ENCODE data around the gene CNTLN. TPM values are rescaled to one million over a fixed set of nuclear protein-coding genes. Genes with fewer than 3 reads are reported as not detected.
A peak's percentile ranks its signal among the peaks of the same experiment; 100 is the strongest.

Gene CNTLN
- total and polyA plus RNA-seq, 9 of the 15 experiments (the other 6 are each of a cell fraction or from before 2014, with no cell fraction given), result 0.08 TPM; not detected in 8

DNA sequence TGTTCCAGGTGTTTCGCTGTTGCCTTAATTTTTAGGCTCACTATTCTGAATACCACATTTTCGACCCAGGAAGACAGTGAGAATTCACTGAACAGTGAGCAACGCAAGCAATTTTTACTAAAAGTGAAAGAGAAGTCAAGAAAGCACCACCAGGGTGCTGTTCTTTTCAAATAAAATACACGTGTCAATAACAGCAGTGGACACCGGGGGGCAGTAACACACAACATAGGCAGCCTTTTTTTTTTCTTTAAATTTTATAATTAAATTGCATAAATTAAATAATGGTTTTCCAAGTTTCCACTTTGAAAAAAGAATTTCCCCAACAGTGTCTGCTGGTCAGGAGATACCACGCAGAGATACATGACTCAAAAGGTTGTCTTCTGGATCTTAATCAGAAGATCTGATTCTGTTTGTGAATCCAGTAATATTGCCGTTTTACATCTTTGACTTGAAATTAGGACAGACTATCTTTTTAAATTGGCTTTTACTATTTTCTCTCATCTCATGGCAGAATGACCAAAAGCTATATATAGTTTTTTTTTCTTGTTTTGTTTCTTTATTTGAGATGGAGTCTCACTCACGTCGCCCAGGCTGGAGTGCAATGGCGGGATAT, 396.9 kb downstream of the CNTLN start:
- H3K27me3 ChIP-seq (ENCODE audit: control insufficient read depth in 2 of 2, insufficient read depth in 2 of 2, low read length in 2 of 2), result no peaks in the 10 kb centered on the region
- peak; percentile 8 to 35 (median 24) for DNase-seq (ENCODE audit: extremely low read depth in 1 of 4, low spot score in 3 of 4)
- intact Hi-C loops (cut with micrococcal nuclease) (loop anchor here (10.0 kb wide), 1 partner anchor 273 kb away; no protein-coding TSS in a partner anchor), in situ Hi-C loops (cut with MboI) (loop anchor here (25.0 kb wide), 1 partner anchor 1931 kb away; no protein-coding TSS in a partner anchor)
- H3K9me3 ChIP-seq (replicated peaks; ENCODE audit: control insufficient read depth, insufficient read depth, low read depth, low read length), result no peaks in the 10 kb centered on the region
- BruUV-seq (replicated peaks), result no TSS peak
- H3K4me2 ChIP-seq (ENCODE audit: insufficient read depth, low read length), result no peak overlapping the region
- WGBS (ENCODE audit: insufficient coverage, low coverage, missing lambda C conversion rate), result 1% methylated on average over 10 of the region's 10 CpGs
- no peak for TF ChIP-seq YBX1 (IDR thresholded peaks at IDR 0.05)
- TF ChIP-seq, protein P1, sequence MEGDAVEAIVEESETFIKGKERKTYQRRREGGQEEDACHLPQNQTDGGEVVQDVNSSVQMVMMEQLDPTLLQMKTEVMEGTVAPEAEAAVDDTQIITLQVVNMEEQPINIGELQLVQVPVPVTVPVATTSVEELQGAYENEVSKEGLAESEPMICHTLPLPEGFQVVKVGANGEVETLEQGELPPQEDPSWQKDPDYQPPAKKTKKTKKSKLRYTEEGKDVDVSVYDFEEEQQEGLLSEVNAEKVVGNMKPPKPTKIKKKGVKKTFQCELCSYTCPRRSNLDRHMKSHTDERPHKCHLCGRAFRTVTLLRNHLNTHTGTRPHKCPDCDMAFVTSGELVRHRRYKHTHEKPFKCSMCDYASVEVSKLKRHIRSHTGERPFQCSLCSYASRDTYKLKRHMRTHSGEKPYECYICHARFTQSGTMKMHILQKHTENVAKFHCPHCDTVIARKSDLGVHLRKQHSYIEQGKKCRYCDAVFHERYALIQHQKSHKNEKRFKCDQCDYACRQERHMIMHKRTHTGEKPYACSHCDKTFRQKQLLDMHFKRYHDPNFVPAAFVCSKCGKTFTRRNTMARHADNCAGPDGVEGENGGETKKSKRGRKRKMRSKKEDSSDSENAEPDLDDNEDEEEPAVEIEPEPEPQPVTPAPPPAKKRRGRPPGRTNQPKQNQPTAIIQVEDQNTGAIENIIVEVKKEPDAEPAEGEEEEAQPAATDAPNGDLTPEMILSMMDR (IDR thresholded peaks at IDR 0.05 in 2 of 3, conservative IDR thresholded peaks at IDR 0.05 in 1 of 3; ENCODE audit: insufficient read depth in 2 of 3, low read depth in 1 of 3, low read length in 3 of 3), result peak; percentile 39 to 57 (median 51); a peak in 4 of 6 replicates
- TF ChIP-seq YY1 (IDR thresholded peaks at IDR 0.05; ENCODE audit: borderline replicate concordance in 1 of 3, control insufficient read depth in 1 of 3, extremely low read depth in 1 of 3, insufficient read depth in 3 of 3, insufficient read length in 1 of 3, insufficient replicate concordance in 2 of 3, low read depth in 1 of 3, low read length in 2 of 3), result peak in 2 of 3 experiments; percentile 57 to 58
- no peak for TF ChIP-seq MTA2 (IDR thresholded peaks at IDR 0.05; ENCODE audit: low read depth)
- no peak for TF ChIP-seq SMARCA4 (IDR thresholded peaks at IDR 0.05)
- TF ChIP-seq, protein P2, sequence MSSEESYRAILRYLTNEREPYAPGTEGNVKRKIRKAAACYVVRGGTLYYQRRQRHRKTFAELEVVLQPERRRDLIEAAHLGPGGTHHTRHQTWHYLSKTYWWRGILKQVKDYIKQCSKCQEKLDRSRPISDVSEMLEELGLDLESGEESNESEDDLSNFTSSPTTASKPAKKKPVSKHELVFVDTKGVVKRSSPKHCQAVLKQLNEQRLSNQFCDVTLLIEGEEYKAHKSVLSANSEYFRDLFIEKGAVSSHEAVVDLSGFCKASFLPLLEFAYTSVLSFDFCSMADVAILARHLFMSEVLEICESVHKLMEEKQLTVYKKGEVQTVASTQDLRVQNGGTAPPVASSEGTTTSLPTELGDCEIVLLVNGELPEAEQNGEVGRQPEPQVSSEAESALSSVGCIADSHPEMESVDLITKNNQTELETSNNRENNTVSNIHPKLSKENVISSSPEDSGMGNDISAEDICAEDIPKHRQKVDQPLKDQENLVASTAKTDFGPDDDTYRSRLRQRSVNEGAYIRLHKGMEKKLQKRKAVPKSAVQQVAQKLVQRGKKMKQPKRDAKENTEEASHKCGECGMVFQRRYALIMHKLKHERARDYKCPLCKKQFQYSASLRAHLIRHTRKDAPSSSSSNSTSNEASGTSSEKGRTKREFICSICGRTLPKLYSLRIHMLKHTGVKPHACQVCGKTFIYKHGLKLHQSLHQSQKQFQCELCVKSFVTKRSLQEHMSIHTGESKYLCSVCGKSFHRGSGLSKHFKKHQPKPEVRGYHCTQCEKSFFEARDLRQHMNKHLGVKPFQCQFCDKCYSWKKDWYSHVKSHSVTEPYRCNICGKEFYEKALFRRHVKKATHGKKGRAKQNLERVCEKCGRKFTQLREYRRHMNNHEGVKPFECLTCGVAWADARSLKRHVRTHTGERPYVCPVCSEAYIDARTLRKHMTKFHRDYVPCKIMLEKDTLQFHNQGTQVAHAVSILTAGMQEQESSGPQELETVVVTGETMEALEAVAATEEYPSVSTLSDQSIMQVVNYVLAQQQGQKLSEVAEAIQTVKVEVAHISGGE (CRISPR knock-in tag; IDR thresholded peaks at IDR 0.05), result no peak
- TF ChIP-seq RAD21 (CRISPR knock-in tag; conservative IDR thresholded peaks at IDR 0.05 in 1 of 2, IDR thresholded peaks at IDR 0.05 in 1 of 2), result peak; percentile 49 to 54
- TF ChIP-seq CXXC5 (CRISPR knock-in tag; IDR thresholded peaks at IDR 0.05), result no peak
- no peak for TF ChIP-seq ZNF668 (CRISPR knock-in tag; IDR thresholded peaks at IDR 0.05)
- TF ChIP-seq HDAC8 (tag; IDR thresholded peaks at IDR 0.05), result no peak
- TF ChIP-seq MCM3 (IDR thresholded peaks at IDR 0.05), result no peak
- TF ChIP-seq PTBP1 (IDR thresholded peaks at IDR 0.05; ENCODE audit: low read depth, low read length), result no peak
- no peaks in the 10 kb centered on the region for H3K4me1 ChIP-seq (replicated peaks in 1 of 2; ENCODE audit: control insufficient read depth in 2 of 2, insufficient read depth in 2 of 2, low read length in 2 of 2)
- no peak overlapping the region for H3K27ac ChIP-seq (ENCODE audit: extremely low read depth, low read depth, low read length)
- H2AFZ ChIP-seq (ENCODE audit: low read depth, low read length), result no peak overlapping the region
- CTCF ChIA-PET (ENCODE audit: low intra/inter-chr PET ratio), result interaction anchor here (0.7 kb wide), 1 partner anchor 1980 kb away, joined by 3 read pairs; no protein-coding TSS in a partner anchor
- no peaks in the 10 kb centered on the region for H3K9me1 ChIP-seq (ENCODE audit: control insufficient read depth, insufficient read depth, low read length)
- no peak overlapping the region for H3K9ac ChIP-seq (ENCODE audit: insufficient read depth in 1 of 2, low read depth in 2 of 2, low read length in 2 of 2)
- no peaks in the 10 kb centered on the region for H3K79me2 ChIP-seq (ENCODE audit: control insufficient read depth, insufficient read depth, low read length)
- no peak overlapping the region for H3K4me3 ChIP-seq
- H4K20me1 ChIP-seq (replicated peaks; ENCODE audit: control insufficient read depth, insufficient read depth, low read length), result no peaks in the 10 kb centered on the region
- no peak for FAIRE-seq
- H3K36me3 ChIP-seq (ENCODE audit: control insufficient read depth, insufficient read depth, low read length), result no peaks in the 10 kb centered on the region
- no peak for ATAC-seq
- POLR2A ChIA-PET, result no interaction called here
